ENCODE measurements around the gene PAN3.

GRCh38 chr13:28324181-28324789, 185.9 kb downstream of the PAN3 start:
- TF ChIP-seq CTCF (IDR thresholded peaks at IDR 0.05; ENCODE audit: insufficient read depth, low read depth, low read length) (peak; percentile 81), EZH2 (IDR thresholded peaks at IDR 0.05; ENCODE audit: insufficient read depth, low read length) (no peak)

Measured in astrocyte (in vitro differentiated cells and primary cell).